CD4-positive, alpha-beta T cell treated with Interleukin-17A for 4 hours (primary cell): ENCODE results near the gene MEIKIN.

Experiments
- DNase-seq: peaks from one replicate; pipeline ENCODE4 v3.0.0-alpha.2; 2020; ENCODE audit warnings: mixed read lengths

Gene MEIKIN

GRCh38 chr5:131973089-131973712, 27.7 kb upstream of the MEIKIN start:
- no peak for DNase-seq

- DNase-seq = no peak
These were observed 23.0 kb upstream of the MEIKIN start for GRCh38 chr5:131968396-131968954.

GRCh38 chr5:131966551-131966950, 21.1 kb upstream of the MEIKIN start:
- no peak for DNase-seq

- DNase-seq = no peak
These were observed 20.5 kb upstream of the MEIKIN start for GRCh38 chr5:131965826-131966415.

- DNase-seq = no peak
These were observed 14.4 kb upstream of the MEIKIN start for GRCh38 chr5:131959906-131960305.

- no peak for DNase-seq
These were observed 13.7 kb upstream of the MEIKIN start for GRCh38 chr5:131959136-131959535.

GRCh38 chr5:131957721-131958441, 12.4 kb upstream of the MEIKIN start:
- no peak for DNase-seq

- no peak for DNase-seq
These were observed 8.5 kb upstream of the MEIKIN start for GRCh38 chr5:131953969-131954368.

GRCh38 chr5:131952301-131952857, 6.9 kb upstream of the MEIKIN start:
- no peak for DNase-seq

GRCh38 chr5:131950706-131951105, 5.2 kb upstream of the MEIKIN start:
- DNase-seq = no peak

- no peak for DNase-seq
These were observed 2.0 kb upstream of the MEIKIN start for GRCh38 chr5:131947445-131947844.

- DNase-seq = no peak
These were observed 537 bp downstream of the MEIKIN start for GRCh38 chr5:131944702-131945550.

GRCh38 chr5:131943916-131944315, 1.5 kb downstream of the MEIKIN start:
- DNase-seq = no peak

- DNase-seq = no peak
These were observed 3.4 kb downstream of the MEIKIN start for GRCh38 chr5:131942016-131942415.

GRCh38 chr5:131939690-131940345, 5.6 kb downstream of the MEIKIN start:
- DNase-seq = no peak

- DNase-seq = no peak
These were observed 13.2 kb downstream of the MEIKIN start for GRCh38 chr5:131932235-131932634.

GRCh38 chr5:131928957-131929356, 16.5 kb downstream of the MEIKIN start:
- DNase-seq = no peak

- no peak for DNase-seq
These were observed 19.3 kb downstream of the MEIKIN start for GRCh38 chr5:131926168-131926567.

GRCh38 chr5:131916481-131916880, 29.0 kb downstream of the MEIKIN start:
- DNase-seq = no peak

- no peak for DNase-seq
These were observed 31.0 kb downstream of the MEIKIN start for GRCh38 chr5:131914472-131914871.

- no peak for DNase-seq
These were observed 31.9 kb downstream of the MEIKIN start for GRCh38 chr5:131913603-131914002.

GRCh38 chr5:131906668-131907067, 38.8 kb downstream of the MEIKIN start:
- no peak for DNase-seq
